Suprapubic skin (tissue), 4 donors: ENCODE measurements around the gene TMEM114.

ENCODE experiments used
- CTCF ChIP-seq, 2 donors: fragments of 200-600 bp in 1 of 2; fragments of 450-650 bp in 1 of 2; sonication (generic) in 1 of 2; IDR thresholded peaks; one replicate each; pipeline ENCODE4 v1.5.1; 2016 to 2019; ENCODE audit warnings: antibody characterized with exemption in 2 of 2, mild to moderate bottlenecking in 1 of 2, moderate library complexity in 1 of 2
- EP300 ChIP-seq: sonication (generic); formaldehyde crosslinking; IDR thresholded peaks from one replicate; pipeline ENCODE4 v1.6.1; 2017; ENCODE audit warnings: antibody characterized with exemption
- POLR2A ChIP-seq, 2 donors: fragments of 450-650 bp; IDR thresholded peaks; one replicate each; pipeline ENCODE4 v1.6.1; 2017; ENCODE audit warnings: antibody characterized with exemption in 2 of 2, mild to moderate bottlenecking in 2 of 2, moderate library complexity in 2 of 2
- POLR2AphosphoS5 ChIP-seq, 3 donors: sonication (generic); formaldehyde crosslinking; IDR thresholded peaks; one replicate each; pipeline ENCODE4 v1.6.1; 2017; ENCODE audit warnings: antibody characterized with exemption in 3 of 3

GRCh38 chr16:8568231-8568617, 22.1 kb downstream of the TMEM114 start:
- TF ChIP-seq CTCF (IDR thresholded peaks at IDR 0.05): no peak
- no peak for TF ChIP-seq POLR2A (IDR thresholded peaks at IDR 0.05)
- no peak for TF ChIP-seq POLR2AphosphoS5 (IDR thresholded peaks at IDR 0.05)
- TF ChIP-seq EP300: no peak
